Measurements from ENCODE around the gene DMAC2L. TPM values are rescaled to one million over a fixed set of nuclear protein-coding genes. Genes with fewer than 3 reads are reported as not detected.
A peak's percentile ranks its signal among the peaks of the same experiment; 100 is the strongest.

DMAC2L gene
- total RNA-seq, 2 experiments from 2014 or later: 10.8 to 13.4 TPM

DNA sequence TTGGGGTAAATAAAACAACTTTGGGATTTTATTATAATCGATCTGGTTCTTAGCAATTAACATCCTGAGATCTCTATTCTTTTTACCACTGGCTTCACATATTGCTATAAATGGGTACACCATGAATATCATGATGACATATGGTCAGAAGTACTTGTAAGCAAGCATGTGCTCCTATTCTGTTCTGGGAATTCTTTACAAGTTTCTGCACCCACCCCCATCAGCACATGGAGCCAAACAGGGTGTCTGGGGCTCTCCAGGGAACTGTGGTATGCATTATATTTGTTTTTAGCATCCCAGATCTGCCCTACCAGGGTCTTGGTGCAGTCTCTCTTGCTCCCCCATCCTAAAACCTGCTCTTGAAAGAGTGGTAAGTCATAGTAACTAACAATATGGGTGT is 31.3 kb downstream of the DMAC2L start:
- H3K4me1 Mint-ChIP-seq (ENCODE audit: low read depth): peaks cover 18% of the 10 kb centered on the region
- Histone ChIP-seq H3K27me3 (ENCODE audit: control insufficient read depth in 1 of 2, insufficient read depth in 2 of 2, low read length in 2 of 2) (no peaks in the 10 kb centered on the region), H3K4me3 (ENCODE audit: low read length) (no peak overlapping the region), H3K36me3 (ENCODE audit: insufficient read depth, low read length) (peaks cover 13% of the 10 kb centered on the region), H3K9me3 (ENCODE audit: control insufficient read depth in 1 of 2, insufficient read depth in 1 of 2, low read length in 2 of 2) (no peaks in the 10 kb centered on the region), H3K27ac (ENCODE audit: low read depth in 1 of 2, low read length in 2 of 2) (no peak overlapping the region), H3K4me1 (ENCODE audit: insufficient read depth, low read length) (peaks cover 3% of the 10 kb centered on the region)
- TF ChIP-seq CTCF (IDR thresholded peaks at IDR 0.05): no peak
- ATAC-seq (ENCODE audit: poor library complexity) (no peak), DNase-seq (no peak)
- no peaks in the 10 kb centered on the region for H3K9me3 Mint-ChIP-seq
- H3K27me3 Mint-ChIP-seq: no peaks in the 10 kb centered on the region
- ChIA-PET POLR2A (interaction anchor here (1.0 kb wide), 1 partner anchor 19 kb away, joined by 3 read pairs; no protein-coding TSS in a partner anchor), CTCF (interaction anchor here (1.3 kb wide), 1 partner anchor 22 kb away, joined by 5 read pairs; no protein-coding TSS in a partner anchor)
- no peak overlapping the region for H3K4me3 Mint-ChIP-seq
- H3K27ac Mint-ChIP-seq: peak overlapping the region; percentile 17
- peaks cover 25% of the 10 kb centered on the region for H3K36me3 Mint-ChIP-seq (ENCODE audit: low read depth)
- intact Hi-C loops (cut with DNase I, micrococcal nuclease): no loop called here

- Histone ChIP-seq H3K4me3 (ENCODE audit: low read length) (no peak overlapping the region), H3K27ac (ENCODE audit: low read depth in 1 of 2, low read length in 2 of 2) (no peak overlapping the region), H3K36me3 (ENCODE audit: insufficient read depth, low read length) (peaks cover 8% of the 10 kb centered on the region), H3K27me3 (ENCODE audit: control insufficient read depth in 1 of 2, insufficient read depth in 2 of 2, low read length in 2 of 2) (no peaks in the 10 kb centered on the region), H3K9me3 (ENCODE audit: control insufficient read depth in 1 of 2, insufficient read depth in 1 of 2, low read length in 2 of 2) (no peaks in the 10 kb centered on the region), H3K4me1 (ENCODE audit: insufficient read depth, low read length) (peaks cover 3% of the 10 kb centered on the region)
- peaks cover 18% of the 10 kb centered on the region for H3K4me1 Mint-ChIP-seq (ENCODE audit: low read depth)
- peak in 5 of 14 experiments; percentile 11 to 62 (median 44) for DNase-seq
- no peaks in the 10 kb centered on the region for H3K27me3 Mint-ChIP-seq
- no peak overlapping the region for H3K4me3 Mint-ChIP-seq
- intact Hi-C loops (cut with DNase I, micrococcal nuclease): no loop called here
- peaks cover 17% of the 10 kb centered on the region for H3K36me3 Mint-ChIP-seq (ENCODE audit: low read depth)
- peak overlapping the region; percentile 17 for H3K27ac Mint-ChIP-seq
- POLR2A ChIA-PET: no interaction called here
- H3K9me3 Mint-ChIP-seq: no peaks in the 10 kb centered on the region
- CTCF ChIA-PET: interaction anchor here (0.7 to 1.9 kb wide), 3 partner anchors 11 to 23 kb away, joined by 4 to 6 read pairs (median 4); no protein-coding TSS in a partner anchor
- TF ChIP-seq CTCF (IDR thresholded peaks at IDR 0.05): no peak
- ATAC-seq (ENCODE audit: poor library complexity): peak; percentile 67
Observed at GRCh38 chr14:50344116-50344775, 32.1 kb downstream of the DMAC2L start.

DNA sequence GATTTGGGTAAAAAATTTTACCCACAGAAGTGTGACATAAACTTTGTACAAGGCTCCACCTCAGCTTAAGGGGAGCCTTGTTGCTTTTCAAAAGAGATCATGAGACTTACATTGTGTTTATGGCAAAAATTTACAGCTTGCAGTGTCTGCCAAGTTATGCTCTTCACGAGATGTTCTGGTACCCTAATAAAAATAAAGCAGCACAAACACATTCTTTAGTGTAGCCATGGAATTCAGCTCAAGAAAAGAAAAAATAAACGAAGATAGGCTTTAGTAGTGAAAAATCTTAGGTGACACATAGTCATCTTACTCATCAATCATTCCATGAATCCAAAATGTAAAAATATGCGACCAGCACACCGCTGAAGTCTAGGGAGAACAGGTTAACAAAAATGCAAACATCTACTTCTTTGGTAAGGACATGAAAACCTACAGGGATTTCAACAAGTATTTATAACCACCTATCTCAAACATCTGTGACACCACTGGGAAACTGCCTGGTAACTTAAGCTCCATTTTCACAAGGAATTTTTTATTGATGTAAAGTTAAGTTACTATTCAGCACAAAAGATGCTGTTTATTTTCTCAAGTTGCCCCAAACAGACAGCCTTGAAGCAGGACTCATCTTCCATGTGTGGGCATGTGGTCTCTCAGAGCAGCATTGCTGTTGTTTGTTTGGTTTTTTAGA is 32.9 kb downstream of the DMAC2L start:
- no peaks in the 10 kb centered on the region for H3K9me3 ChIP-seq (ENCODE audit: control insufficient read depth in 1 of 2, insufficient read depth in 1 of 2, low read length in 2 of 2)
- Mint-ChIP-seq H3K4me3 (no peak overlapping the region), H3K9me3 (no peaks in the 10 kb centered on the region), H3K4me1 (ENCODE audit: low read depth) (peaks cover 18% of the 10 kb centered on the region), H3K27me3 (no peaks in the 10 kb centered on the region), H3K36me3 (ENCODE audit: low read depth) (peaks cover 13% of the 10 kb centered on the region), H3K27ac (no peak overlapping the region)
- ChIA-PET CTCF (interaction anchor here (1.1 to 1.9 kb wide), 2 partner anchors 10 to 24 kb away, joined by 4 to 6 read pairs; no protein-coding TSS in a partner anchor), POLR2A (no interaction called here)
- H3K27ac ChIP-seq (ENCODE audit: low read depth in 1 of 2, low read length in 2 of 2): no peak overlapping the region
- intact Hi-C loops (cut with DNase I, micrococcal nuclease): no loop called here
- H3K27me3 ChIP-seq (ENCODE audit: control insufficient read depth in 1 of 2, insufficient read depth in 2 of 2, low read length in 2 of 2): no peaks in the 10 kb centered on the region
- TF ChIP-seq CTCF (IDR thresholded peaks at IDR 0.05): no peak
- ATAC-seq (ENCODE audit: poor library complexity): no peak
- peaks cover 3% of the 10 kb centered on the region for H3K4me1 ChIP-seq (ENCODE audit: insufficient read depth, low read length)
- DNase-seq: no peak
- H3K36me3 ChIP-seq (ENCODE audit: insufficient read depth, low read length): peaks cover 6% of the 10 kb centered on the region
- no peak overlapping the region for H3K4me3 ChIP-seq (ENCODE audit: low read length)

Measured in CD4-positive, alpha-beta T cell (primary cell).